ENCODE data around the gene NMB.

DNA sequence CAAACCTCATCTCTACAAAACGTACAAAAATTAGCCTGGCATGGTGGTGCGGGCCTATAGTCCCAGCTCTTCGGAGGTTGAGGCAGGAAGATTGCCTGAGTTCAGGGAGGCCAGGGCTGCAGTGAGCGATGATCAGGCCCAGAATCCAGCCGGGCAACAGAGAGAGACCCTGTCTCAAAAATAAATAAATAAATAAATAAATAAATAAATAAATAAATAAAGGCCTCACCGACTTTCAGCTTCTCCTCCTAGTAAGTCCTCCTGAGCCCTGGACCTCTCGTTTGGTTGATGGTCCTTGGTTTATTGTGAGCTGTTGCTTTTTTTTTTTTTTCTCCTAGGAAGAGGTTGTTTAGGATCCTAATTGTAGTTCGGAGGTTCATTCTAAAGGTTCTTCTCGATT is 29.0 kb downstream of the NMB start:
- TF ChIP-seq CTCF (IDR thresholded peaks at IDR 0.05) (no peak), POLR2A (IDR thresholded peaks at IDR 0.05) (no peak)
